Progenitor cell of endocrine pancreas (in vitro differentiated cells): ENCODE measurements around the gene KCNJ3. TPM values are rescaled to one million over a fixed set of nuclear protein-coding genes. Genes with fewer than 3 reads are reported as not detected.
"Not testable (repeated sequence)": the region's sequence is repeated elsewhere in the genome, so short reads cannot be mapped to it uniquely, and the experiment has no call there.

Experiments
- DNase-seq: peaks from one replicate; pipeline ENCODE4 v3.0.0; 2021; ENCODE audit warnings: low spot score; ENCODE audit not compliant: unreplicated experiment
- H3K27ac Mint-ChIP-seq: 2 replicates; pipeline ENCODE4 v1.8.0; 2021; ENCODE audit warnings: mild to moderate bottlenecking, moderate library complexity, mixed read lengths
- H3K27me3 Mint-ChIP-seq: 2 replicates; pipeline ENCODE4 v1.8.0; 2021; ENCODE audit warnings: mixed read lengths
- H3K36me3 Mint-ChIP-seq: 2 replicates; pipeline ENCODE4 v1.8.0; 2022; ENCODE audit warnings: mixed read lengths; ENCODE audit not compliant: insufficient read depth
- H3K4me1 Mint-ChIP-seq: 2 replicates; pipeline ENCODE4 v1.8.0; 2021; ENCODE audit warnings: low read depth, mixed read lengths
- H3K4me3 Mint-ChIP-seq: 2 replicates; pipeline ENCODE4 v1.8.0; 2021; ENCODE audit warnings: low read depth, mild to moderate bottlenecking, moderate library complexity, mixed read lengths
- H3K9me3 Mint-ChIP-seq: 2 replicates; pipeline ENCODE4 v1.8.0; 2021; ENCODE audit warnings: low read depth, mixed read lengths
- total RNA-seq: library from RNA; stranded (reverse); gene quantifications from 2 replicates; pipeline ENCODE4 v1.2.1, GENCODE V29; 2021
- TF ChIP-seq, protein P1 (sequence below): fragments of 200-600 bp; sonication (generic); IDR thresholded peaks from one replicate; pipeline ENCODE4 v1.5.0; 2021; ENCODE audit warnings: antibody characterized with exemption, mild to moderate bottlenecking; ENCODE audit not compliant: unreplicated experiment

Gene KCNJ3
- total RNA-seq, 1 donor from 2014 or later, result 9.6 TPM

GRCh38 chr2:154844513-154844912 is 146.0 kb downstream of the KCNJ3 start:
- no peaks in the 10 kb centered on the region for H3K27me3 Mint-ChIP-seq
- peaks cover 31% of the 10 kb centered on the region for H3K36me3 Mint-ChIP-seq
- no peak for DNase-seq
- TF ChIP-seq, protein P1, sequence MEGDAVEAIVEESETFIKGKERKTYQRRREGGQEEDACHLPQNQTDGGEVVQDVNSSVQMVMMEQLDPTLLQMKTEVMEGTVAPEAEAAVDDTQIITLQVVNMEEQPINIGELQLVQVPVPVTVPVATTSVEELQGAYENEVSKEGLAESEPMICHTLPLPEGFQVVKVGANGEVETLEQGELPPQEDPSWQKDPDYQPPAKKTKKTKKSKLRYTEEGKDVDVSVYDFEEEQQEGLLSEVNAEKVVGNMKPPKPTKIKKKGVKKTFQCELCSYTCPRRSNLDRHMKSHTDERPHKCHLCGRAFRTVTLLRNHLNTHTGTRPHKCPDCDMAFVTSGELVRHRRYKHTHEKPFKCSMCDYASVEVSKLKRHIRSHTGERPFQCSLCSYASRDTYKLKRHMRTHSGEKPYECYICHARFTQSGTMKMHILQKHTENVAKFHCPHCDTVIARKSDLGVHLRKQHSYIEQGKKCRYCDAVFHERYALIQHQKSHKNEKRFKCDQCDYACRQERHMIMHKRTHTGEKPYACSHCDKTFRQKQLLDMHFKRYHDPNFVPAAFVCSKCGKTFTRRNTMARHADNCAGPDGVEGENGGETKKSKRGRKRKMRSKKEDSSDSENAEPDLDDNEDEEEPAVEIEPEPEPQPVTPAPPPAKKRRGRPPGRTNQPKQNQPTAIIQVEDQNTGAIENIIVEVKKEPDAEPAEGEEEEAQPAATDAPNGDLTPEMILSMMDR, result no peak
- no peak overlapping the region for H3K27ac Mint-ChIP-seq
- H3K4me3 Mint-ChIP-seq, result no peak overlapping the region
- H3K4me1 Mint-ChIP-seq, result peaks cover 4% of the 10 kb centered on the region
- peaks cover 26% of the 10 kb centered on the region for H3K9me3 Mint-ChIP-seq

- TF ChIP-seq, protein P1, result no peak
- Mint-ChIP-seq H3K4me1 (peaks cover 12% of the 10 kb centered on the region), H3K27me3 (no peaks in the 10 kb centered on the region), H3K4me3 (no peak overlapping the region), H3K27ac (no peak overlapping the region), H3K9me3 (peaks cover 11% of the 10 kb centered on the region), H3K36me3 (peaks cover 15% of the 10 kb centered on the region)
- DNase-seq, result no peak
These were observed 148.3 kb downstream of the KCNJ3 start for GRCh38 chr2:154846842-154847241.

GRCh38 chr2:154849482-154849881 is 151.0 kb downstream of the KCNJ3 start:
- Mint-ChIP-seq H3K36me3 (no peaks in the 10 kb centered on the region), H3K4me1 (peaks cover 12% of the 10 kb centered on the region), H3K4me3 (no peak overlapping the region), H3K27ac (no peak overlapping the region), H3K9me3 (no peaks in the 10 kb centered on the region), H3K27me3 (no peaks in the 10 kb centered on the region)
- TF ChIP-seq, protein P1, result no peak
- DNase-seq, result no peak

DNA sequence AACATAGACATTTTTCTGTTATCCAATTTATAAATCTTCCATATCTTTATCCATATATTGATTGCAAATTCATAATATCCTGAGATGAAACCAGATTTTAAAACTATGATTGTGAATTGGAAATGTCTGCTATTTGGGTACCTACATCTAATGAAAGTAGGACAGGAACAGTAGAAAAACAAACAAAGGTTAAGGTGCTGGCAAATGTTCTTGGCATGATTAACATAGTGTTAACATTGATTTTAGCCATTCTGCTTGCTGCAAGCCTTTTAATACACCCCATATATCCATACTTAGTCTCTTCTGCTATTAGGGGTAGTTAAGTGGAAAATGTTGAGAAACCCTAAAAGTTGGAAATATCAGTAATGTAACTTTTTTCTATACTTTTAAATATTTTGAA is 152.0 kb downstream of the KCNJ3 start:
- H3K9me3 Mint-ChIP-seq, result no peaks in the 10 kb centered on the region

GRCh38 chr2:154855138-154855537 is 156.6 kb downstream of the KCNJ3 start:
- no peak overlapping the region for H3K4me3 Mint-ChIP-seq
- DNase-seq, result no peak
- H3K9me3 Mint-ChIP-seq, result no peaks in the 10 kb centered on the region
- TF ChIP-seq, protein P1, result no peak
- peaks cover 3% of the 10 kb centered on the region for H3K36me3 Mint-ChIP-seq
- H3K27ac Mint-ChIP-seq, result no peak overlapping the region
- no peaks in the 10 kb centered on the region for H3K27me3 Mint-ChIP-seq
- H3K4me1 Mint-ChIP-seq, result peaks cover 6% of the 10 kb centered on the region

More for the DNA sequence above, 152.0 kb downstream of the KCNJ3 start:
- TF ChIP-seq, protein P1, result no peak
- Mint-ChIP-seq H3K4me3 (no peak overlapping the region), H3K36me3 (peaks cover 2% of the 10 kb centered on the region), H3K4me1 (peaks cover 12% of the 10 kb centered on the region), H3K27me3 (no peaks in the 10 kb centered on the region), H3K27ac (no peak overlapping the region)
- DNase-seq, result no peak

DNA sequence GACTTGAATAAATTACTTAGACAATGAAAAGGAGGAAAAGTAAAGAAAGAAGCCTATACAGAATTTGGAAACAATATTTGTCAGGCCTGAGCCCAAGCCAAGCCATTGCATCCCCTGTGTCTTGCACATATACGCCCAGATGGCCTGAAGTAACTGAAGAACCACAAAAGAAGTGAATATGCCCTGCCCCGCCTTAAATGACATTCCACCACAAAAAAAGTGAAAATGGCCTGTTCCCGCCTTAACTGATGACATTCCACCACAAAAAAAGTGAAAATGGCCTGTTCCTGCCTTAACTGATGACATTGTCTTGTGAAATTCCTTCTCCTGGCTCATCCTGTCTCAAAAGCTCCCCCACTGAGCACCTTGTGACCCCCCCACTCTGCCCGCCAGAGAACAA is 168.7 kb downstream of the KCNJ3 start:
- H3K27ac Mint-ChIP-seq, DNase-seq, H3K27me3 Mint-ChIP-seq, H3K4me1 Mint-ChIP-seq, H3K36me3 Mint-ChIP-seq, H3K4me3 Mint-ChIP-seq: not testable (repeated sequence)
- H3K9me3 Mint-ChIP-seq, result peaks cover 16% of the 10 kb centered on the region
